Smooth muscle cell (in vitro differentiated cells): ENCODE results near the gene CPPED1. TPM values are rescaled to one million over a fixed set of nuclear protein-coding genes. Genes with fewer than 3 reads are reported as not detected.

ENCODE experiments used
- DNase-seq: peaks from one replicate; lab custom pipeline; 2025; ENCODE audit not compliant: unreplicated experiment; lab: John Stamatoyannopoulos, UW
- H2AFZ ChIP-seq: fragments of 200-600 bp; sonication (generic); 2 replicates; pipeline ENCODE4 v1.6.0; 2016; ENCODE audit warnings: antibody characterized with exemption, low read depth, mild to moderate bottlenecking
- H3F3A ChIP-seq: fragments of 200-600 bp; sonication (generic); 2 replicates; pipeline ENCODE4 v1.6.0; 2017; ENCODE audit warnings: antibody characterized with exemption, low read depth
- H3K27ac ChIP-seq: fragments of 200-600 bp; sonication (generic); 2 replicates; pipeline ENCODE4 v1.5.1; 2016; ENCODE audit warnings: low read depth, mild to moderate bottlenecking
- H3K27me3 ChIP-seq: fragments of 200-600 bp; sonication (generic); 2 replicates; pipeline ENCODE4 v1.6.1; 2016; ENCODE audit warnings: low read depth, mild to moderate bottlenecking
- H3K36me3 ChIP-seq: fragments of 200-600 bp; sonication (generic); 2 replicates; pipeline ENCODE4 v1.5.1; 2016; ENCODE audit warnings: low read depth
- H3K4me1 ChIP-seq: fragments of 200-600 bp; sonication (generic); 2 replicates; pipeline ENCODE4 v1.5.1; 2016; ENCODE audit warnings: low read depth
- H3K4me2 ChIP-seq: fragments of 200-600 bp; sonication (generic); 2 replicates; pipeline ENCODE4 v1.6.0; 2016; ENCODE audit warnings: mild to moderate bottlenecking
- H3K4me3 ChIP-seq: fragments of 200-600 bp; sonication (generic); 2 replicates; pipeline ENCODE4 v1.5.1; 2016; ENCODE audit warnings: mild to moderate bottlenecking
- H3K79me2 ChIP-seq: fragments of 200-600 bp; sonication (generic); 2 replicates; pipeline ENCODE4 v1.6.0; 2016; ENCODE audit warnings: low read depth, mild to moderate bottlenecking
- H3K9ac ChIP-seq: fragments of 200-600 bp; sonication (generic); 2 replicates; pipeline ENCODE4 v1.6.0; 2016; ENCODE audit warnings: low read depth
- H3K9me3 ChIP-seq: fragments of 200-600 bp; sonication (generic); replicated peaks from 2 replicates; pipeline ENCODE4 v1.5.1; 2016; ENCODE audit warnings: low read depth
- H4K20me1 ChIP-seq: fragments of 200-600 bp; sonication (generic); 2 replicates; pipeline ENCODE4 v1.6.0; 2016; ENCODE audit warnings: low read depth
- CTCF ChIP-seq: fragments of 200-600 bp; sonication (generic); IDR thresholded peaks from 2 replicates; pipeline ENCODE4 v1.5.1; 2017; ENCODE audit warnings: borderline replicate concordance, mild to moderate bottlenecking, antibody characterized with exemption; ENCODE audit not compliant: insufficient read depth, poor library complexity, severe bottlenecking
- WGBS: methylation state at CpG from one replicate; pipeline ENCODE4 v1.1.7; 2016; ENCODE audit warnings: low lambda C conversion rate; 5-methylcytosine and 5-hydroxymethylcytosine counted together
- polyA plus RNA-seq: library from polyadenylated mRNA; unstranded; fragments of >200 nt; fragmentation: Nextera tagmentation; extraction: Ambion mirVana; gene quantifications from 2 replicates; pipeline ENCODE4 v1.2.1, GENCODE V29; 2016
- total RNA-seq: library from RNA; depleted of rRNA; stranded (reverse); fragments of >200 nt; gene quantifications from 2 replicates; pipeline ENCODE4 v1.2.3, GENCODE V29; 2014

Gene CPPED1
- total and polyA plus RNA-seq, 2 experiments from 2014 or later, result 17.2 to 20.9 TPM

GRCh38 chr16:12845282-12845681, 41.6 kb upstream of the CPPED1 start:
- Histone ChIP-seq H2AFZ (no peak overlapping the region), H3K4me1 (no peaks in the 10 kb centered on the region), H4K20me1 (no peaks in the 10 kb centered on the region), H3K9me3 (no peaks in the 10 kb centered on the region), H3K27ac (no peak overlapping the region), H3K9ac (no peak overlapping the region), H3F3A (no peaks in the 10 kb centered on the region), H3K36me3 (no peaks in the 10 kb centered on the region), H3K4me2 (no peak overlapping the region), H3K4me3 (no peak overlapping the region), H3K27me3 (no peaks in the 10 kb centered on the region), H3K79me2 (no peaks in the 10 kb centered on the region)
- 91% methylated on average over 3 of the region's 3 CpGs for WGBS
- no peak for TF ChIP-seq CTCF
- DNase-seq, result no peak

DNA sequence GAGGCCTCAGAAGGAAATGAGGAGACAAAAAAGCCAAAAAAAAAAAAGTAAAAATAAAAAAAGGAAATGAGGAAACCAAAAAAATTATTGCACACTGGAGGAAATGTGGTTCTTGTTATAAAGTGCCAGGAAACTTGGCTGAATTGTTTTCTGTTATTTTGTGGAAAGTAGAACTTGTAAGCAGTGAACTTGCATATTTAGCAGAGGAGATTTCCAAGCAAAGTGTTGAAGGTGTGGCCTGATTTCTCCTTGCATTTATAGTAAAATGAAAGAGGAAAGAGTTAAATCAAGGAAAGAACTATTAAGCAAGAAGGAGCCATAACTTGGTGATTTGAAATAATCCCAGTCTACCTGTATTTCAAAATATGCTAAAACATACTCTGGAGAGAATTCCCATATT, 34.1 kb upstream of the CPPED1 start:
- no peak for TF ChIP-seq CTCF
- DNase-seq, result no peak
- Histone ChIP-seq H3K9me3 (no peaks in the 10 kb centered on the region), H3K4me2 (no peak overlapping the region), H3K79me2 (no peaks in the 10 kb centered on the region), H3K9ac (no peak overlapping the region), H4K20me1 (no peaks in the 10 kb centered on the region), H3K27ac (no peak overlapping the region), H3K4me3 (no peak overlapping the region), H2AFZ (no peak overlapping the region), H3K27me3 (no peaks in the 10 kb centered on the region), H3K4me1 (no peaks in the 10 kb centered on the region), H3F3A (no peaks in the 10 kb centered on the region), H3K36me3 (no peaks in the 10 kb centered on the region)

DNA sequence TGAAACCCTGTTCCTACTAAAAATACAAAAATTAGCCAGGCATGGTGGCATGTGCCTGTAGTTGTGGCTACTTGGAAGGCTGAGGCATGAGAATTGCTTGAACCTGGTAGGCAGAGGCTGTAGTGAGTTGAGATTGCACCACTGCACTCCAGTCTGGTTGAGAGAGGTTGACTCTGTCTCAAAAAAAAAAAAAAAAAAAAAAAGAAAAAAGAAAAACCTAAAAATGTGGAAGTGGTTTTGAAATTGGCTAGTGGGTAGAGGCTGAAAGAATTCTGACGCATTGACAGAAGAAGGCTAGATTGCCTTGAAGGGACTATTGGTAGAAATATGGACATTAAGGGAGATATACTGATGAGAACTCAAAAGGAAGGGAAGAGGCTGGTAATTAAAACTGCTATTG, 33.6 kb upstream of the CPPED1 start:
- Histone ChIP-seq H3K9ac (no peak overlapping the region), H3K27ac (no peak overlapping the region)
- 97% methylated on average over 1 of the region's 1 CpG for WGBS

More for the DNA sequence above, 33.6 kb upstream of the CPPED1 start:
- Histone ChIP-seq H3F3A (no peaks in the 10 kb centered on the region), H4K20me1 (no peaks in the 10 kb centered on the region), H3K27me3 (no peaks in the 10 kb centered on the region), H3K9me3 (no peaks in the 10 kb centered on the region), H3K4me3 (no peak overlapping the region), H3K79me2 (no peaks in the 10 kb centered on the region), H2AFZ (no peak overlapping the region), H3K4me2 (no peak overlapping the region), H3K4me1 (no peaks in the 10 kb centered on the region), H3K36me3 (no peaks in the 10 kb centered on the region)
- no peak for TF ChIP-seq CTCF
- DNase-seq, result no peak
